GM12874 (cell line): ENCODE data around the gene SYT8.

Source experiments
- TF ChIP-seq, protein P1 (sequence below): IDR thresholded peaks from 2 replicates; pipeline ENCODE4 v1.5.1; 2011; ENCODE audit warnings: low read depth, mild to moderate bottlenecking, control low read depth, low read length, moderate library complexity; ENCODE audit not compliant: insufficient read depth

SYT8 gene

DNA sequence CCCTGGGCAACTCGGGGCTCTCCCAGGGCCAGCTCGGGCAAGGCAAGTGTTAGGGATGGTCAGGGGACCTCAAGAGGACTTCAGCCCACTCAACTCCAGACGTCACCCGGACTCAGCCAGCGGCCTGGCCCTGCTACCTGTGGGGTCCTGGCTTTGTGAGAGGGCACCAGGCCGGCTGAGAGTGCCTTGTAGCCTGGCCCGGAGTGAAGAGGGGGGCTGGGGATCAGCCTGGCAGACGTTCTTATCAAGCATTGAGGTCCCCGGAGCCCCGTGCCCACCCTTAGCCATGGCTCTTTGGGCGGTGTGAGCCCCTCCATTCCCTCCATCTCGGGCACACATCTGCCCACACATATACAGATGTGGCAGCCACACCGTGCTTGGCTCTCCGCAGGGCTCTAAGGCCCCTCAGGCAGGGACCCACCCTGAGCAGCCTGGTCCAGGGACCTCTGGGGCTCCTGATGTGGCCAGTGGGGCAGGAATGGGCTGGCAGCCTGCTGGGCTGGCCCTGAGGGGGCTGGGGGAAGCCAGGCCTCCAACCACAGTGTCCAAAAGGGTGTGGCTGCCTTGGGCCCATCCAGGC lies 33.4 kb downstream of the SYT8 start:
- TF ChIP-seq, protein P1, sequence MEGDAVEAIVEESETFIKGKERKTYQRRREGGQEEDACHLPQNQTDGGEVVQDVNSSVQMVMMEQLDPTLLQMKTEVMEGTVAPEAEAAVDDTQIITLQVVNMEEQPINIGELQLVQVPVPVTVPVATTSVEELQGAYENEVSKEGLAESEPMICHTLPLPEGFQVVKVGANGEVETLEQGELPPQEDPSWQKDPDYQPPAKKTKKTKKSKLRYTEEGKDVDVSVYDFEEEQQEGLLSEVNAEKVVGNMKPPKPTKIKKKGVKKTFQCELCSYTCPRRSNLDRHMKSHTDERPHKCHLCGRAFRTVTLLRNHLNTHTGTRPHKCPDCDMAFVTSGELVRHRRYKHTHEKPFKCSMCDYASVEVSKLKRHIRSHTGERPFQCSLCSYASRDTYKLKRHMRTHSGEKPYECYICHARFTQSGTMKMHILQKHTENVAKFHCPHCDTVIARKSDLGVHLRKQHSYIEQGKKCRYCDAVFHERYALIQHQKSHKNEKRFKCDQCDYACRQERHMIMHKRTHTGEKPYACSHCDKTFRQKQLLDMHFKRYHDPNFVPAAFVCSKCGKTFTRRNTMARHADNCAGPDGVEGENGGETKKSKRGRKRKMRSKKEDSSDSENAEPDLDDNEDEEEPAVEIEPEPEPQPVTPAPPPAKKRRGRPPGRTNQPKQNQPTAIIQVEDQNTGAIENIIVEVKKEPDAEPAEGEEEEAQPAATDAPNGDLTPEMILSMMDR, result no peak

DNA sequence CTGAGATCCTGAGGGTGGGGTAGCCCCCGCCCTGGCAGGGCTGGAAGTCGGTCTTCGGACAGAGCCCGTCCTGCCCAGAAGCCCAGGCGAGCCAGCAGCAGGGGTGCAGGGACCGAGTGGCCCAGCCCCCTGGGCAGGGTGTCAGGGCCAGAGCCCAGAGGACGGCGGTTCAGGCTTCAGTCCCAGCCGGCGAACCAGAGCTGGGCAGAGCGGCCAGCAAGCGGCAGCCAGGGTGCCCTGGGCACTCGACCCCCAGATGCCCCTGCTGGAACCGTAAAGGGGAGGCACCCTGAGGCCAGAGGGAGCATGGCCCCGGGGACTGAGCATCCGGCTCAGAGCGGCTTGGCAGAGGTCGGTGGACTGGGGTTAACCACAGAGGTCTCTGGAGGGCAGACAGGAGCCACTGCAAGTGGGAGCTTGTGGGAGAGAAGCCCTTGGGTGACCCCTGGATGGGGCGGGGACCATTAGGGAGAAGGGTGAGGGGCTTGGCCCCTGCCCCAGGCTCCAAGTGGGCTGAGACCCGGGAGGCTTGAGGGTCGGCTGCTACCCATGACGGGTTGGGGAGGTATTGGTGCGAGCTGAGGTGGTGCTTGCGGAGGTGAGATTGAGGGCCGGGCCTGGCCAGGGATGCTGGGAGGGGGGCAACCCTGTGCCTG lies 34.0 kb downstream of the SYT8 start:
- TF ChIP-seq, protein P1, result no peak

DNA sequence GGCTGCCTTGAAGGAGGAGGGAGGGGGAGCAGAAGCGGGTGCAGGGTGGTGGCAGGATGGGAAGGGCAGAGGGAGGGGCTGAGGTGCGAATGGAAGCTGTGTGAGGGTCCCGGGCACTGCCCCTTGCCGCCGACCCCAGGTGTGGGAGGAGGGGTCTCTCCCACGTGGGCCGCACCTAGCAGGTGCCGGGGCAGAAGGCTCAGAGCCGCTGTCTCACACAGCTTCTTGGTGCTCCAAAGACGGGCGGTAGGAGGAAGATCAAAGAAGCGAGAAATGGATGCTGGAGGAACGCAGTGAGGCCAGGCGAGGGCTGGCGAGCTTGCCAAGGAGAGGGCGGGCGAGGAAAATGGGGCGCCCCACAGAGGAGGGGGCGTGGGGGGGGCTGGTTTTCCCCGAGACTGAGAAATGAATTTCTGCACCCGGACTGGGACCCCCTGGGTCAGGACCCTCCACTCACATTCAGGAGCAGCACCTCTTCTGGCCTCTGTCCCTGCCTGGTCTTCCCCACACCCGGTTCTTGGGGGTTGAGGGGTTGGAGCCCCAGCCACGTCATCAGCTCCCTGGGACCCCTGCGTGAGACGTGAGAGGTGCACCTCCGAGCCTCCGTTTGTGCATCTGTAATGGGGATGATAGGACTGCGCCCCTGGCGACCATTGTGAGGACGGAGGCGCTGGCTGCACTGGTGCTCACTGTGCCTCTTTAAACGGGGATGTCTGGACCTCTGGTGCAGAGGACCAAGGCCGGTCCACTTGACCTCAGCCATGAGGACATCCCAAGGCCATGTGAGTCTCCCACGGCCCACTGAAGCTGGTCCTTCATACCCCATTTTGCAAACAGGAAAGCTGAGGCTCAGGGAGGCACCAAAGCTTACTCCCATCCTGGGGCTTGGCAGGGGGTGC lies 34.9 kb downstream of the SYT8 start:
- TF ChIP-seq, protein P1, result no peak

DNA sequence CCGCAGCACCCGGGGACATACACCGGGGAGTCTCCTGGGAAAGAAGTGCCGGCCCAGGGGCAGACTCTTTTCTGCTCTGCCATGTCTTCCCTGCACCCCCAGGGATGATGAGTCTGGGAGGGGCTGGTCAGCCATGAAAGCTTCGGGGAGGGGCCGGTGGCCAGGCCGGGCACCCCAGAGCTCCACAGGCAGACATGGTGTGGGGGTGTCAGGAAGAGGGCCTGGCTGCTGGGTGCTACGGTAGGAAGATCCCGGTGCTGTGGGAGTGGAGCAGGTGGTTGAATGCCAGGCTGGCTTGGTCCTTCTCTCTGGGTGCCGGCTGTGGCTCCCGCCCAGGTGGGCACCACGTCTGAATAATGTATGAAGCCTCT lies 35.5 kb downstream of the SYT8 start:
- TF ChIP-seq, protein P1, result no peak

DNA sequence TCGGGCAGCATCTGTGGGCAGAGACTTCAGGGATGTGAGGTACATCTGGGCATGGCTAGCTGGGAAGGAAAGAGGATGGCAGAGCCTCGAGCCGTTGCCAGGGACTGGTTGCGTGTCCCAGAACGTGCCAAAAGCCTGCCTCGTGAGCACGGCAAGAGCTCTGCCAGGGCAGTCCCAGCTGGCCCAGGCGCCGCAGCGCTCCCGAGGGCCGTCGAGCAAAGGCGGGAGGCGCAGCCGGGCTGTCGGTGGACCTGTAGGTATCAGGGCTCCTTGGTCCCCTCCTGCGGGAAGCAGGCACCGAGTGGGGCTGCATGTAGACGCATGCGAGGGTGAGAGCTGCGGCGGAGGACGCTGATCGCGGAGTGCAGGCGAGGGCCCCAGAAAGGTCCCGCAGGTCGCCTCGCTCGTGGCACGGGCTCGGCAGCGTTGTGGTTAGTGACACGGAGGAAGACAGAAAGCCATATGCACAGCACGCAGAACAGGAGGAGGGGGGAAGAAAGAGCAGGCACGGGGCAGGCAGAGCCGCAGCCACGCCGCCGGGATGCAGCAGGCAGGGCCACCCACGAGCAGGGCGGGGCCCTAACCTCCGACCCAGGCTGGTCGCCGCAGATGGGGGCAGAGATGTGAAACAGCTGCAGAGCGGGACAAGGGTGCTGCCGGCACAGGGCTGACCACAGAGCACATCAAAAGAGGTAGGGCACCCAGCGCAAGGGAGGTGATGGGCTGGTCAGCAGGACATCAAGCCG lies 36.1 kb downstream of the SYT8 start:
- TF ChIP-seq, protein P1, result no peak

DNA sequence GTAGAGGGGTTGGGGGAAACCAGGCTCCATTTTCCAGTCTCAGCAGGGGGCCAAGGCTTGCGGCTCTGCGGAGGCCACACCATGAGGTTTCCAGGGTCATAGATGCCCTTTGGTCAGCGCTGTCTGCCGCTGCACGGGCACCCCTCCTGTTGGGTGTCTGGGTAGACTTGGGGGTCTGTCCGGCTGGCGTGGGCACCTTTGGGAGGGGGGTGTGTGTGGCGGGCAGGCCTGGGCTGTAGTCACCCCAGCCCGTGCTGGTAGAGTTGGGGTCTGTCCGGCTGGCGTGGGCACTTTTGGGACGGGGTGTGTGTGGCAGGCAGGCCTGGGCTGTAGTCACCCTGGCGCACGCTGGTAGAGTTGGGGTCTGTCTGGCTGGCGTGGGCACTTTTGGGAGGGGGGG lies 36.7 kb downstream of the SYT8 start:
- TF ChIP-seq, protein P1, result no peak
